Mucosa of rectum (tissue), 2 donors: ENCODE measurements around the gene ZNF503.

ENCODE experiments used
- H3K27ac ChIP-seq, 2 donors: one replicate each; pipeline ENCODE4 v1.7.0; 2013; ENCODE audit warnings: inconsistent platforms in 2 of 2, low read depth in 2 of 2, low read length in 2 of 2
- H3K27me3 ChIP-seq, 2 donors: one replicate each; pipeline ENCODE4 v1.7.0; 2013; ENCODE audit warnings: low read length in 2 of 2; ENCODE audit not compliant: control insufficient read depth in 2 of 2, insufficient read depth in 2 of 2
- H3K36me3 ChIP-seq, 2 donors: one replicate each; pipeline ENCODE4 v1.7.0; 2013; ENCODE audit warnings: low read length in 2 of 2; ENCODE audit not compliant: control insufficient read depth in 2 of 2, insufficient read depth in 2 of 2
- H3K4me1 ChIP-seq, 2 donors: one replicate each; pipeline ENCODE4 v1.7.0; 2013; ENCODE audit warnings: low read length in 2 of 2, mild to moderate bottlenecking in 1 of 2; ENCODE audit not compliant: control insufficient read depth in 2 of 2, insufficient read depth in 2 of 2
- H3K4me3 ChIP-seq, 2 donors: one replicate each; pipeline ENCODE4 v1.7.0; 2013; ENCODE audit warnings: low read length in 2 of 2
- H3K9ac ChIP-seq, 2 donors: one replicate each; pipeline ENCODE4 v1.7.0; 2013; ENCODE audit warnings: low read length in 2 of 2, low read depth in 1 of 2, mild to moderate bottlenecking in 1 of 2
- H3K9me3 ChIP-seq, 2 donors: one replicate each; pipeline ENCODE4 v1.7.0; 2013; ENCODE audit warnings: low read length in 2 of 2; ENCODE audit not compliant: control insufficient read depth in 2 of 2
- donor health status: healthy.
- donor health status: Normal muscosa, but diverticular disease.

Gene ZNF503

GRCh38 chr10:75441682-75442081, 40.1 kb upstream of the ZNF503 start:
- H3K27me3 ChIP-seq, result no peaks in the 10 kb centered on the region
- no peak overlapping the region for H3K4me3 ChIP-seq
- no peak overlapping the region for H3K9ac ChIP-seq
- H3K9me3 ChIP-seq, result peaks cover 0 to 5% of the 10 kb centered on the region in 2 donors
- peaks cover 0 to 3% of the 10 kb centered on the region in 2 donors for H3K4me1 ChIP-seq
- H3K27ac ChIP-seq, result no peak overlapping the region
- H3K36me3 ChIP-seq, result no peaks in the 10 kb centered on the region

- Histone ChIP-seq H3K27me3 (no peaks in the 10 kb centered on the region), H3K27ac (no peak overlapping the region)
Measured at GRCh38 chr10:75441196-75441595, 39.6 kb upstream of the ZNF503 start.

GRCh38 chr10:75440271-75440793, 38.8 kb upstream of the ZNF503 start:
- no peak overlapping the region for H3K4me3 ChIP-seq
- H3K36me3 ChIP-seq, result no peaks in the 10 kb centered on the region
- H3K4me1 ChIP-seq, result peaks cover 0 to 3% of the 10 kb centered on the region in 2 donors
- H3K27ac ChIP-seq, result no peak overlapping the region
- H3K9me3 ChIP-seq, result peaks cover 0 to 3% of the 10 kb centered on the region in 2 donors
- no peaks in the 10 kb centered on the region for H3K27me3 ChIP-seq
- H3K9ac ChIP-seq, result no peak overlapping the region

More at GRCh38 chr10:75441196-75441595, 39.6 kb upstream of the ZNF503 start:
- Histone ChIP-seq H3K9me3 (peaks cover 0 to 3% of the 10 kb centered on the region in 2 donors), H3K36me3 (no peaks in the 10 kb centered on the region), H3K9ac (no peak overlapping the region), H3K4me3 (no peak overlapping the region), H3K4me1 (peaks cover 0 to 3% of the 10 kb centered on the region in 2 donors)

GRCh38 chr10:75439811-75440210, 38.2 kb upstream of the ZNF503 start:
- H3K27me3 ChIP-seq, result no peaks in the 10 kb centered on the region
- H3K4me3 ChIP-seq, result no peak overlapping the region
- H3K27ac ChIP-seq, result no peak overlapping the region
- peaks cover 0 to 3% of the 10 kb centered on the region in 2 donors for H3K4me1 ChIP-seq
- H3K36me3 ChIP-seq, result no peaks in the 10 kb centered on the region
- peaks cover 0 to 3% of the 10 kb centered on the region in 2 donors for H3K9me3 ChIP-seq
- H3K9ac ChIP-seq, result no peak overlapping the region

GRCh38 chr10:75438275-75438674, 36.7 kb upstream of the ZNF503 start:
- Histone ChIP-seq H3K9me3 (peaks cover 0 to under 1% of the 10 kb centered on the region in 2 donors), H3K27ac (no peak overlapping the region), H3K36me3 (no peaks in the 10 kb centered on the region), H3K4me3 (no peak overlapping the region), H3K4me1 (peaks cover 0 to 3% of the 10 kb centered on the region in 2 donors), H3K27me3 (no peaks in the 10 kb centered on the region), H3K9ac (no peak overlapping the region)

GRCh38 chr10:75437693-75438092, 36.1 kb upstream of the ZNF503 start:
- Histone ChIP-seq H3K27me3 (no peaks in the 10 kb centered on the region), H3K36me3 (no peaks in the 10 kb centered on the region), H3K9ac (no peak overlapping the region), H3K9me3 (no peaks in the 10 kb centered on the region), H3K4me3 (no peak overlapping the region), H3K4me1 (peaks cover 0 to 3% of the 10 kb centered on the region in 2 donors), H3K27ac (no peak overlapping the region)

GRCh38 chr10:75436896-75437295, 35.3 kb upstream of the ZNF503 start:
- Histone ChIP-seq H3K36me3 (no peaks in the 10 kb centered on the region), H3K4me3 (no peak overlapping the region), H3K9me3 (no peaks in the 10 kb centered on the region), H3K27me3 (no peaks in the 10 kb centered on the region), H3K4me1 (peaks cover 0 to 3% of the 10 kb centered on the region in 2 donors), H3K27ac (no peak overlapping the region), H3K9ac (no peak overlapping the region)

GRCh38 chr10:75435291-75435690, 33.7 kb upstream of the ZNF503 start:
- H3K4me3 ChIP-seq, result no peak overlapping the region
- no peaks in the 10 kb centered on the region for H3K27me3 ChIP-seq
- H3K36me3 ChIP-seq, result no peaks in the 10 kb centered on the region
- H3K9ac ChIP-seq, result no peak overlapping the region
- H3K4me1 ChIP-seq, result peaks cover 6 to 7% of the 10 kb centered on the region in 2 donors
- H3K27ac ChIP-seq, result no peak overlapping the region
- no peaks in the 10 kb centered on the region for H3K9me3 ChIP-seq

- H3K27me3 ChIP-seq, result no peaks in the 10 kb centered on the region
- no peak overlapping the region for H3K27ac ChIP-seq
- H3K9me3 ChIP-seq, result no peaks in the 10 kb centered on the region
- H3K4me1 ChIP-seq, result peaks cover 12% of the 10 kb centered on the region in 2 donors
- H3K36me3 ChIP-seq, result no peaks in the 10 kb centered on the region
- no peak overlapping the region for H3K9ac ChIP-seq
- no peak overlapping the region for H3K4me3 ChIP-seq
Measured at GRCh38 chr10:75434291-75434690, 32.7 kb upstream of the ZNF503 start.

GRCh38 chr10:75433216-75433615, 31.7 kb upstream of the ZNF503 start:
- peaks cover 12% of the 10 kb centered on the region in 2 donors for H3K4me1 ChIP-seq
- no peaks in the 10 kb centered on the region for H3K36me3 ChIP-seq
- no peak overlapping the region for H3K9ac ChIP-seq
- H3K27ac ChIP-seq, result no peak overlapping the region
- no peaks in the 10 kb centered on the region for H3K9me3 ChIP-seq
- H3K4me3 ChIP-seq, result no peak overlapping the region
- no peaks in the 10 kb centered on the region for H3K27me3 ChIP-seq
